Endothelial cell of umbilical vein (primary cell): Measurements from ENCODE around the gene TTC21B. TPM values are rescaled to one million over a fixed set of nuclear protein-coding genes. Genes with fewer than 3 reads are reported as not detected.

Experiments used
- BruUV-seq: library from RNA; stranded (reverse); fragments of 400-500 nt; replicated peaks from 2 replicates; lab custom pipeline; 2021; lab: Mats Ljungman, UMichigan
- CTCF ChIA-PET: fragments of 300-600, 350-600 bp; sonication (Branson Sonifier 250); formaldehyde crosslinking; loops from one replicate; lab custom pipeline; 2021; ENCODE audit warnings: antibody characterized with exemption, inconsistent platforms; lab: Charles Lee
- POLR2A ChIA-PET: fragments of 300-600, 350-600 bp; sonication (Branson Sonifier 250); formaldehyde crosslinking; loops from one replicate; lab custom pipeline; 2021; ENCODE audit warnings: antibody characterized with exemption, inconsistent platforms; lab: Charles Lee
- DNase-seq: peaks from one replicate; pipeline ENCODE4 v3.0.0-alpha.2; 2011; ENCODE audit warnings: low read depth, low spot score
- FAIRE-seq: peaks from 2 replicates; lab custom pipeline; 2011; peaks lifted over from hg19 to GRCh38; lab: Jason Lieb, UNC
- H2AFZ ChIP-seq: 2 replicates; pipeline ENCODE4 v1.6.0; 2012; ENCODE audit warnings: low read depth, low read length, control low read depth, inconsistent platforms
- H3K27ac ChIP-seq: 2 replicates; pipeline ENCODE4 v1.5.1; 2011; ENCODE audit warnings: low read depth, mild to moderate bottlenecking, control low read depth, low read length, moderate library complexity; ENCODE audit not compliant: insufficient read depth
- H3K27me3 ChIP-seq, 2 experiments: 2 replicates each; pipeline versions ENCODE4 v1.6.0 to v1.6.1; 2011; ENCODE audit warnings: low read length in 2 of 2, mixed read lengths in 1 of 2; ENCODE audit not compliant: control insufficient read depth in 2 of 2, insufficient read depth in 2 of 2
- H3K36me3 ChIP-seq, 2 experiments: 2 replicates in 1 of 2; 3 replicates in 1 of 2; pipeline ENCODE4 v1.5.1; 2011; ENCODE audit warnings: low read length in 2 of 2, mild to moderate bottlenecking in 1 of 2, moderate library complexity in 1 of 2; ENCODE audit not compliant: control insufficient read depth in 2 of 2, insufficient read depth in 2 of 2; ENCODE audit errors: extremely low read depth in 1 of 2
- H3K4me1 ChIP-seq: 3 replicates; pipeline ENCODE4 v1.5.1; 2011; ENCODE audit warnings: mild to moderate bottlenecking, low read length; ENCODE audit not compliant: control insufficient read depth, insufficient read depth; ENCODE audit errors: extremely low read depth
- H3K4me2 ChIP-seq: 2 replicates; pipeline ENCODE4 v1.6.1; 2011; ENCODE audit warnings: low read length, control low read depth, mixed read lengths; ENCODE audit not compliant: insufficient read depth
- H3K4me3 ChIP-seq, 3 experiments: fragments of 200-600 bp in 1 of 3; sonication (generic), shearing (Covaris generic) in 1 of 3; replicated peaks in 1 of 3; 2 replicates each; pipeline ENCODE4 v1.5.1; 2011 to 2016; ENCODE audit warnings: control low read depth in 3 of 3, low read length in 3 of 3, mild to moderate bottlenecking in 2 of 3, inconsistent platforms in 1 of 3, low read depth in 1 of 3, moderate library complexity in 1 of 3; ENCODE audit not compliant: insufficient read depth in 1 of 3
- H3K79me2 ChIP-seq: 2 replicates; pipeline ENCODE4 v1.6.0; 2012; ENCODE audit warnings: low read length, inconsistent platforms; ENCODE audit not compliant: control insufficient read depth, insufficient read depth
- H3K9ac ChIP-seq: replicated peaks from 2 replicates; pipeline ENCODE3; 2011; ENCODE audit warnings: low read length, control low read depth; ENCODE audit not compliant: insufficient read depth; ENCODE audit errors: extremely low read depth
- H3K9me1 ChIP-seq: replicated peaks from 3 replicates; pipeline ENCODE4 v1.6.0; 2011; ENCODE audit warnings: mild to moderate bottlenecking, low read length; ENCODE audit not compliant: control insufficient read depth, insufficient read depth; ENCODE audit errors: extremely low read depth
- H3K9me3 ChIP-seq: replicated peaks from 2 replicates; pipeline ENCODE4 v1.5.1; 2012; ENCODE audit warnings: low read length, inconsistent platforms; ENCODE audit not compliant: control insufficient read depth, insufficient read depth
- H4K20me1 ChIP-seq: replicated peaks from 2 replicates; pipeline ENCODE3; 2011; ENCODE audit warnings: mild to moderate bottlenecking, low read length; ENCODE audit not compliant: control insufficient read depth, insufficient read depth; ENCODE audit errors: extremely low read depth
- EZH2 ChIP-seq: IDR thresholded peaks from 2 replicates; pipeline ENCODE4 v1.6.1; 2012; ENCODE audit warnings: borderline replicate concordance, low read depth, mild to moderate bottlenecking, moderate library complexity, low read length, inconsistent platforms; ENCODE audit not compliant: severe bottlenecking
- FOS ChIP-seq: IDR thresholded peaks from 2 replicates; pipeline ENCODE4 v1.6.1; 2011; ENCODE audit warnings: mild to moderate bottlenecking, low read length, moderate library complexity, borderline replicate concordance; ENCODE audit not compliant: insufficient read depth
- GATA2 ChIP-seq: IDR thresholded peaks from 2 replicates; pipeline ENCODE4 v1.7.0; 2011; ENCODE audit warnings: low read depth, mild to moderate bottlenecking, moderate library complexity, mixed read lengths, low read length; ENCODE audit not compliant: insufficient read length, insufficient read depth
- JUN ChIP-seq: IDR thresholded peaks from 2 replicates; pipeline ENCODE4 v1.6.1; 2011; ENCODE audit warnings: borderline replicate concordance, low read depth; ENCODE audit not compliant: insufficient read length, insufficient read depth
- MYC ChIP-seq: IDR thresholded peaks from one replicate; pipeline ENCODE4 v1.6.1; 2011; ENCODE audit warnings: mild to moderate bottlenecking, low read depth, low read length
- POLR2A ChIP-seq: IDR thresholded peaks from 2 replicates; pipeline ENCODE4 v1.6.1; 2012; ENCODE audit warnings: low read depth, mild to moderate bottlenecking, control low read depth, low read length
- POLR2AphosphoS5 ChIP-seq: IDR thresholded peaks from 2 replicates; pipeline ENCODE4 v1.6.1; 2012; ENCODE audit warnings: low read depth, mild to moderate bottlenecking, control low read depth, low read length, moderate library complexity; ENCODE audit not compliant: insufficient read depth
- dilution Hi-C: fragments of 300-500 bp; cut with MboI; formaldehyde crosslinking; loops from one replicate; pipeline ENCODE4 v1.15.0; 2019; ENCODE audit warnings: low sequenced_read_pairs; ENCODE audit not compliant: extremely low pct_ligation_motif_present
- intact Hi-C: fragments of 100-400 bp; cut with micrococcal nuclease; formaldehyde crosslinking; loops from one replicate; pipeline ENCODE4 v1.10.0; 2022
- polyA plus RNA-seq, 4 experiments: library from polyadenylated mRNA; depleted of rRNA in 3 of 4; stranded (reverse) in 3 of 4; unstranded in 1 of 4; fragments of >200 nt; gene quantifications; 2 replicates each; pipeline versions ENCODE4 v1.2.1 to v1.2.3, GENCODE V29; 2011 to 2012; ENCODE audit warnings: missing spikeins in 1 of 4
- total RNA-seq: library from RNA; stranded (reverse); gene quantifications from 2 replicates; pipeline ENCODE4 v1.2.3, GENCODE V29; 2021
- TF ChIP-seq, protein P1 (sequence below): IDR thresholded peaks from 2 replicates; pipeline ENCODE4 v1.6.1; 2011; ENCODE audit not compliant: insufficient read depth, insufficient read length
- TF ChIP-seq, protein P2 (sequence below), 2 donors: IDR thresholded peaks; 1 replicate in 1 of 2; 2 replicates in 1 of 2; pipeline ENCODE4 v1.5.1; 2011; ENCODE audit warnings: low read length in 2 of 2, mild to moderate bottlenecking in 2 of 2, moderate library complexity in 2 of 2, control low read depth in 1 of 2, inconsistent platforms in 1 of 2, low read depth in 1 of 2; ENCODE audit not compliant: insufficient read depth in 1 of 2; ENCODE audit errors: extremely low read depth in 1 of 2

The TTC21B gene
- total and polyA plus RNA-seq, 2 donors (not counting 3 experiments of a cell fraction or from before 2014, with no cell fraction given): 8.0 to 21.9 TPM

DNA sequence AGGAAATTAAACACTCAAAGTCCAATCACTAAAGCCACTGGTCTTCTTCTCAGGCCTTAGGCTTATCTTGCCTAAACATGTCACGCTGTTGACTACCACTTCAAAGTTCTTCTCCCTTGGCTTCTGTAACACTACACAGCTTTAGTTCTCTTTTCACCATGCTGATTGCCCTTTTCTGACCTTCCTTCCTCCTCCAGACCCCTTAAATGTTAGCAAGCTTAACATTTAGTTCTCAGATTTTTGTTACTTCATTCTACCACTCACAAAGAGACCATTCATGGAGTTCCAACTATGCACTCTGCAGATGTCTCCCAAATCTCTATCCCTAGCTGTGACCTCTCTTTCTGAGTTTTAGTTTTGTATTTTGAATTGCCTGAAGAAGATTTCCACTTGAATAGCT lies 64.4 kb downstream of the TTC21B start:
- intact Hi-C loops: no loop called here
- Histone ChIP-seq H3K79me2 (no peaks in the 10 kb centered on the region), H3K4me2 (no peak overlapping the region), H3K27ac (no peak overlapping the region), H3K36me3 (peaks cover 2 to 9% of the 10 kb centered on the region in 2 experiments), H3K9ac (no peak overlapping the region), H2AFZ (no peak overlapping the region), H3K4me3 (no peak overlapping the region), H4K20me1 (no peaks in the 10 kb centered on the region), H3K9me1 (no peaks in the 10 kb centered on the region), H3K4me1 (no peaks in the 10 kb centered on the region), H3K9me3 (no peaks in the 10 kb centered on the region), H3K27me3 (no peaks in the 10 kb centered on the region)
- ChIA-PET CTCF (interaction anchor here (1.1 to 7.5 kb wide), 3 partner anchors 13 to 22 kb away, joined by 3 to 48 read pairs (median 5); no protein-coding TSS in a partner anchor), POLR2A (no interaction called here)
- dilution Hi-C loops: no loop called here
- BruUV-seq: no TSS peak
- FAIRE-seq: no peak
- DNase-seq: no peak
- TF ChIP-seq, protein P1, sequence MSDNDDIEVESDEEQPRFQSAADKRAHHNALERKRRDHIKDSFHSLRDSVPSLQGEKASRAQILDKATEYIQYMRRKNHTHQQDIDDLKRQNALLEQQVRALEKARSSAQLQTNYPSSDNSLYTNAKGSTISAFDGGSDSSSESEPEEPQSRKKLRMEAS: no peak
- TF ChIP-seq JUN: no peak
- TF ChIP-seq GATA2: no peak
- no peak for TF ChIP-seq POLR2A
- TF ChIP-seq FOS: no peak
- TF ChIP-seq, protein P2, sequence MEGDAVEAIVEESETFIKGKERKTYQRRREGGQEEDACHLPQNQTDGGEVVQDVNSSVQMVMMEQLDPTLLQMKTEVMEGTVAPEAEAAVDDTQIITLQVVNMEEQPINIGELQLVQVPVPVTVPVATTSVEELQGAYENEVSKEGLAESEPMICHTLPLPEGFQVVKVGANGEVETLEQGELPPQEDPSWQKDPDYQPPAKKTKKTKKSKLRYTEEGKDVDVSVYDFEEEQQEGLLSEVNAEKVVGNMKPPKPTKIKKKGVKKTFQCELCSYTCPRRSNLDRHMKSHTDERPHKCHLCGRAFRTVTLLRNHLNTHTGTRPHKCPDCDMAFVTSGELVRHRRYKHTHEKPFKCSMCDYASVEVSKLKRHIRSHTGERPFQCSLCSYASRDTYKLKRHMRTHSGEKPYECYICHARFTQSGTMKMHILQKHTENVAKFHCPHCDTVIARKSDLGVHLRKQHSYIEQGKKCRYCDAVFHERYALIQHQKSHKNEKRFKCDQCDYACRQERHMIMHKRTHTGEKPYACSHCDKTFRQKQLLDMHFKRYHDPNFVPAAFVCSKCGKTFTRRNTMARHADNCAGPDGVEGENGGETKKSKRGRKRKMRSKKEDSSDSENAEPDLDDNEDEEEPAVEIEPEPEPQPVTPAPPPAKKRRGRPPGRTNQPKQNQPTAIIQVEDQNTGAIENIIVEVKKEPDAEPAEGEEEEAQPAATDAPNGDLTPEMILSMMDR (IDR thresholded peaks at IDR 0.05; ENCODE audit: extremely low read depth in 1 of 2, insufficient read depth in 1 of 2, low read depth in 1 of 2, low read length in 2 of 2): no peak
- no peak for TF ChIP-seq EZH2
- TF ChIP-seq MYC: no peak
- no peak for TF ChIP-seq POLR2AphosphoS5
